Bronchial epithelial cell (primary cell): ENCODE results near the gene ATP1B1. TPM values are rescaled to one million over a fixed set of nuclear protein-coding genes. Genes with fewer than 3 reads are reported as not detected.

Experiments
- DNase-seq: peaks from one replicate; pipeline ENCODE4 v3.0.0-alpha.2; 2010; ENCODE audit warnings: low read depth
- FAIRE-seq: peaks from 2 replicates; lab custom pipeline; 2011; peaks lifted over from hg19 to GRCh38; lab: Jason Lieb, UNC
- H3K27me3 ChIP-seq: 2 replicates; pipeline ENCODE4 v1.5.1; 2011; ENCODE audit warnings: low read length; ENCODE audit not compliant: control insufficient read depth, insufficient read depth
- H3K36me3 ChIP-seq: 2 replicates; pipeline ENCODE4 v1.5.1; 2011; ENCODE audit warnings: low read length; ENCODE audit not compliant: control insufficient read depth, insufficient read depth
- H3K4me3 ChIP-seq: 2 replicates; pipeline ENCODE4 v1.5.1; 2011; ENCODE audit warnings: mild to moderate bottlenecking, low read depth, low read length, control low read depth
- CTCF ChIP-seq: IDR thresholded peaks from 2 replicates; pipeline ENCODE4 v1.5.1; 2011; ENCODE audit warnings: mild to moderate bottlenecking, moderate library complexity, low read length, control low read depth, inconsistent platforms; ENCODE audit not compliant: insufficient read depth, severe bottlenecking
- total RNA-seq: library from RNA; depleted of rRNA; stranded (reverse); fragments of >200 nt; gene quantifications from 2 replicates; pipeline ENCODE4 v1.2.1, GENCODE V29; 2014

Gene ATP1B1
- total RNA-seq, 1 donor from 2014 or later: 49.0 TPM

- no peak for FAIRE-seq
- Histone ChIP-seq H3K27me3 (no peaks in the 10 kb centered on the region), H3K36me3 (no peaks in the 10 kb centered on the region), H3K4me3 (no peak overlapping the region)
- TF ChIP-seq CTCF: no peak
- no peak for DNase-seq
Observed at GRCh38 chr1:169151338-169151837, 44.9 kb downstream of the ATP1B1 start.

- Histone ChIP-seq H3K4me3 (no peak overlapping the region), H3K27me3 (no peaks in the 10 kb centered on the region), H3K36me3 (no peaks in the 10 kb centered on the region)
- DNase-seq (no peak), FAIRE-seq (no peak)
- no peak for TF ChIP-seq CTCF
Observed at GRCh38 chr1:169155675-169156074, 49.2 kb downstream of the ATP1B1 start.

- no peaks in the 10 kb centered on the region for H3K36me3 ChIP-seq
- no peak for FAIRE-seq
- DNase-seq: no peak
- H3K27me3 ChIP-seq: no peaks in the 10 kb centered on the region
- H3K4me3 ChIP-seq: no peak overlapping the region
- TF ChIP-seq CTCF: no peak
Observed at GRCh38 chr1:169156580-169156979, 50.1 kb downstream of the ATP1B1 start.

- Histone ChIP-seq H3K36me3 (no peaks in the 10 kb centered on the region), H3K27me3 (no peaks in the 10 kb centered on the region), H3K4me3 (no peak overlapping the region)
- TF ChIP-seq CTCF: no peak
- no peak for FAIRE-seq
- DNase-seq: peak; percentile 84
Observed at GRCh38 chr1:169160845-169161495, 54.5 kb downstream of the ATP1B1 start.

- no peak for TF ChIP-seq CTCF
- no peaks in the 10 kb centered on the region for H3K36me3 ChIP-seq
- DNase-seq (peak; percentile 42), FAIRE-seq (no peak)
- H3K27me3 ChIP-seq: no peaks in the 10 kb centered on the region
- no peak overlapping the region for H3K4me3 ChIP-seq
Observed at GRCh38 chr1:169161496-169162194, 55.2 kb downstream of the ATP1B1 start.
